ENCODE results near the gene VPS13D. TPM values are rescaled to one million over a fixed set of nuclear protein-coding genes. Genes with fewer than 3 reads are reported as not detected.

VPS13D gene
- total RNA-seq, 1 donor from 2014 or later, result 36.8 TPM

Other genes with a start within 250 kb of the VPS13D start
- 61.1 and 63.8 TPM in 2 replicates for gene MFN2, start 249.6 kb upstream of the VPS13D start, total RNA-seq
- 38.2 and 47.6 TPM in 2 replicates for gene MIIP, start 210.5 kb upstream of the VPS13D start, total RNA-seq
- 0.18 TPM in 1 of 2 replicates, not detected in the other for gene TNFRSF8, start 166.7 kb upstream of the VPS13D start, total RNA-seq
- 11.0 and 31.9 TPM in 2 replicates for gene TNFRSF1B, start 63.0 kb upstream of the VPS13D start, total RNA-seq

All from glomerular endothelial cell (primary cell).